Measurements from ENCODE around the gene SPN. TPM values are rescaled to one million over a fixed set of nuclear protein-coding genes. Genes with fewer than 3 reads are reported as not detected.
"Not testable (repeated sequence)": the region's sequence is repeated elsewhere in the genome, so short reads cannot be mapped to it uniquely, and the experiment has no call there.

SPN gene, protein sequence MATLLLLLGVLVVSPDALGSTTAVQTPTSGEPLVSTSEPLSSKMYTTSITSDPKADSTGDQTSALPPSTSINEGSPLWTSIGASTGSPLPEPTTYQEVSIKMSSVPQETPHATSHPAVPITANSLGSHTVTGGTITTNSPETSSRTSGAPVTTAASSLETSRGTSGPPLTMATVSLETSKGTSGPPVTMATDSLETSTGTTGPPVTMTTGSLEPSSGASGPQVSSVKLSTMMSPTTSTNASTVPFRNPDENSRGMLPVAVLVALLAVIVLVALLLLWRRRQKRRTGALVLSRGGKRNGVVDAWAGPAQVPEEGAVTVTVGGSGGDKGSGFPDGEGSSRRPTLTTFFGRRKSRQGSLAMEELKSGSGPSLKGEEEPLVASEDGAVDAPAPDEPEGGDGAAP
- 1 to 10 TPM in 3 of 4 donors, not detected in 1; 1.2 to 2.3 (median 2.0) TPM for total RNA-seq

DNA sequence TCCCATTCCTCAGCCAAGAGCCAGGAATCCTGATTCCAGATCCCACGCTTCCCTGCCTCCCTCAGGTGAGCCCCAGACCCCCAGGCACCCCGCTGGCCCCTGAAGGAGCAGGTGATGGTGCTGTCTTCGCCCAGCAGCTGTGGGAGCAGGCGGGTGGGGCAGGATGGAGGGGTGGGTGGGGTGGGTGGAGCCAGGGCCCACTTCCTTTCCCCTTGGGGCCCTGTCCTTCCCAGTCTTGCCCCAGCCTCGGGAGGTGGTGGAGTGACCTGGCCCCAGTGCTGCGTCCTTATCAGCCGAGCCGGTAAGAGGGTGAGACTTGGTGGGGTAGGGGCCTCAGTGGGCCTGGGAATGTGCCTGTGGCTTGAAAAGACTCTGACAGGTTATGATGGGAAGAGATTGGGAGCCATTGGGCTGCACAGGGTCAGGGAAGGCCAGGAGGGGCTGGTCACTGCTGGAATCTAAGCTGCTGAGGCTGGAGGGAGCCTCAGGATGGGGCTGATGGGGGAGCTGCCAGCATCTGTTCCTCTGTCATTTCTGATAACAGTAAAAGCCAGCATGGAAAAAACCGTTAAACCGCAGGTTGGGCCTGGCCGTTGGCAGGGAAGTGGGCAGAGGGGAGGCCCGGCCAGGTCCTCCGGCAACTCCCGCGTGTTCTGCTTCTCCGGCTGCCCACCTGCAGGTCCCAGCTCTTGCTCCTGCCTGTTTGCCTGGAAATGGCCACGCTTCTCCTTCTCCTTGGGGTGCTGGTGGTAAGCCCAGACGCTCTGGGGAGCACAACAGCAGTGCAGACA is at the start of gene SPN:
Gene SPN (plus strand): TSS at position 232 of the 791 bp plus-strand sequence. CDS start 482 bp downstream, at position 714.
- H3K27ac ChIP-seq: peak within 1 kb of the TSS in 1 of 4 donors; percentile 42
- 60 to 85% methylated on average over 2 to 5 of the region's 18 CpGs for WGBS, 2 donors (ENCODE audit: low coverage in 1 of 2)
- peaks cover 31% of the 10 kb centered on the region for H3K27me3 ChIP-seq
- peak within 1 kb of the TSS in 1 of 2 donors; percentile 28 for H3K4me3 ChIP-seq
- H3K9me3 ChIP-seq: no peaks in the 10 kb centered on the region
- ATAC-seq: no peak
- TF ChIP-seq POLR2A (IDR thresholded peaks at IDR 0.05): no peak
- no peak for TF ChIP-seq CTCF (IDR thresholded peaks at IDR 0.05)
- no peak for TF ChIP-seq POLR2AphosphoS5 (IDR thresholded peaks at IDR 0.05)
- TF ChIP-seq EP300 (IDR thresholded peaks at IDR 0.05): no peak
- no peaks in the 10 kb centered on the region for H3K36me3 ChIP-seq
- H3K4me1 ChIP-seq: peaks cover 0 to 20% (median 0%) of the 10 kb centered on the region in 3 donors

DNA sequence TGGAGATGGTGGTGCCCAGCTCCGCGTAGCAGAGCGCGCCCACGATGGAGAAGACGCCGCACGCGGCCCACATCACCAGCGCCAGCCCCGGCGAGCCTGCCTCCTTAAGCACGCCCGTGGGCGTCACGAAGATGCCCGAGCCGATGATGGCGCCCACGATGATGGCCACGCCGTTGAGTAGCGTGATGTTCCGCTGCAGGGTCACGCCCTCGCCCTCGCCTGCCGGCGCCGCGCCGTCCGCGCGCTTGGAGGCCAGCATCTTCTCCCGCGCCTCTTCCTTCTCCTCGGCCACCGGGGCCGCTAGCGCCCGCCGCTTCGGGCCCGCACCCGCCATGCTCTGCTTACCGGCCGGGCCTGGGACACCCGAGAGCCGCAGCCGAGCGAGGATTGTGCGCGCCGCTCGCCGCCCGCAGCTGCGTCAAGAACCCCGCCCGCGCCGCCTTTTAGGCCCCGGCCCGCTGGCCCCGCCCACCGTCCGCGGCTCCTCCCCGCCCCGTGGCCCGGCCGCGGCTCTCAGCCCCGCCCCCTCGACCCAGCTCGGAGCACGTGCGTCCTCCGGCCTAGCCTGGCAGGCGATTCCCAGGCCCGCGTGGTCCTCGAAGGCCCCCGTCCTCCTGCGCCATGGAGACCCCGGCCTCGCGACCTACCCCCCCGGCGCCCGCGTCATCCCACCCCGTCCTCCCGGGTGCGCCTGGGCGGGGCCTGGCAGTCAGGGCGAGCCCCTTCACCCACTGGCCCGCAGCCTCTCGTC is 49.6 kb upstream of the SPN start:
- WGBS, 2 donors (ENCODE audit: low coverage in 1 of 2): 0% methylated on average over 10 of the region's 100 CpGs; no CpG with 5 or more reads in 1 of the 2 donors
- peaks cover 0 to 28% (median 0%) of the 10 kb centered on the region in 3 donors for H3K4me1 ChIP-seq
- not testable (repeated sequence) for H3K9me3 ChIP-seq, H3K27me3 ChIP-seq, H3K36me3 ChIP-seq
- TF ChIP-seq POLR2A (IDR thresholded peaks at IDR 0.05): peak; percentile 53 to 67
- TF ChIP-seq POLR2AphosphoS5 (IDR thresholded peaks at IDR 0.05): peak; percentile 64
- peak overlapping the region in 3 of 4 donors; percentile 75 to 82 (median 77) for H3K27ac ChIP-seq
- peak overlapping the region; percentile 37 to 69 for H3K4me3 ChIP-seq
- ATAC-seq: peak; percentile 76

DNA sequence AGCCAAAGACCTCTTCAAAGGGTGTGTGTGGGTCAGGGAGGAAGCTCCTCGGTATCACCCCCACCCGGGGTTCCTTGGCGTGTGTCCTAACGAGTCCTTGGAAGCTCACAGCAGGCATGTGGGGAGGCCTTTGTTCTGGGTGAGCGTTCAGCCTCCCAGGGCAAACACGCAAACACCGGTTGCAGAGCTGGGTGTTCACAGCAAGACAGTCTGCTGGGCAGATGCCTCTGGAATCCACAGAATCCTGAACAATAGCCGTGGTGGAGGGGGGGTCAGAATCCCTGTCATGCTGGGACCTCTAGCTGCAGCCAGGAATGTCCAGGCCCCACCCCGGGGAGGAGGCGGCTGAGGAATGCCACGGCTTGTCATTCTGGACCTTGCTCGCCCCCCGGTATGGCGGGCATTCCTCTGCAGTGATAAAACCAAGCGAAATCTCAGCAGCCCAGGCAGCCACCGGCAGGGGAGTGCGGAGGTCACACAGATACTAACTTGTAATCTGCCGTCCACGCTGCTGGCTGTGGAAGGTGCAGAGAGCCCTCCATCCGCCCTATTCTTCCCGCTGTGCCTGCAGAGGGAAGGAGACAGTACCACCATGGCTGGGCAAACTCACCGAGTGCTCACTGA is 48.2 kb upstream of the SPN start:
- H3K9me3 ChIP-seq, H3K4me3 ChIP-seq, H3K27me3 ChIP-seq, H3K36me3 ChIP-seq: not testable (repeated sequence)
- Histone ChIP-seq H3K27ac (peak overlapping the region in 1 of 4 donors; percentile 64), H3K4me1 (peaks cover 0 to 28% (median 0%) of the 10 kb centered on the region in 3 donors)
- WGBS, 2 donors (ENCODE audit: low coverage in 1 of 2): no CpG with 5 or more reads among the region's 22 CpGs
- ATAC-seq: peak; percentile 13

DNA sequence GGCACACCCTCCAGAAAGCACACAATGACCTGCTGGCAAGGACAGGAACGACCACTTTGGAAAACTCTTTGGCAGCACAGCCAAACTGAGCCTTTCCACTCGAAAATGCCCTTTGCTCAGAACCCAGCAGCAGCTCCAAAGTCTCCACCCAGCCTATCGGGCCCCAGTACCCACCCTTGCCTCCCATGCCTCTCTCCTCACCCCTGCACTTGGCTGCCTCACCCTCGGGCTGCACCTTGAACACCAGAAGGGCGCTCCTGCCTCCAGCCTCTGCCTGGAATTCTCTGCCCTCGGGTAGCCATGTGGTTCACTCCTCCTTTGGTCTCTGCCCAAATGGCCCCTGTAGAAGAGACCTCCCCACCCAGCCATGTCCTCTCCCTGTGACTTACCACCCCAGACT is 46.9 kb upstream of the SPN start:
- H3K36me3 ChIP-seq, H3K4me3 ChIP-seq, H3K27me3 ChIP-seq, ATAC-seq, H3K9me3 ChIP-seq, H3K27ac ChIP-seq: not testable (repeated sequence)
- H3K4me1 ChIP-seq: peaks cover 0 to 27% (median 0%) of the 10 kb centered on the region in 3 donors
- no CpG with 5 or more reads among the region's 6 CpGs for WGBS, 2 donors (ENCODE audit: low coverage in 1 of 2)

DNA sequence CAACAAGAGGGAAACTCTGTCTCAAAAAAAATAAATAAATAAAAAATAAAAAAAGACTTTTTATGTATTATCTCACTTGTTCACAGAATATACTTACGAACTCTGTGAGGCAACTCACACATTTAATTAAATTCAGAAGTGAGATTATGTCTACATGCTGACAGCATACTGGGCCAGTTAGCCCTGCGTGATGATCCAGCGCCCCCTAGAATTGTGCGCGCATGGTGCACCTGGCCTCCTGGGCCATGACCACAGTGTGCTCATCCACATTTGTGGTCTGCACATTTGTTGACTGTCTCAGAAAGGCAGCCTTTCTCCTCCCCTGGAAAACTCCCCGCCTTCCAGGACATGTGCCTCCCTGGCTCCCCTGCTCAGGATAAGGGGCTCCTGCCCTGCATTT is 42.5 kb upstream of the SPN start:
- H3K36me3 ChIP-seq, H3K27me3 ChIP-seq, H3K4me1 ChIP-seq, H3K4me3 ChIP-seq, H3K9me3 ChIP-seq, H3K27ac ChIP-seq, ATAC-seq: not testable (repeated sequence)
- 77% methylated on average over 2 of the region's 6 CpGs; no CpG with 5 or more reads in 1 of the 2 donors for WGBS, 2 donors (ENCODE audit: low coverage in 1 of 2)
- TF ChIP-seq CTCF (IDR thresholded peaks at IDR 0.05): peak in 1 of 4 experiments; percentile 20

DNA sequence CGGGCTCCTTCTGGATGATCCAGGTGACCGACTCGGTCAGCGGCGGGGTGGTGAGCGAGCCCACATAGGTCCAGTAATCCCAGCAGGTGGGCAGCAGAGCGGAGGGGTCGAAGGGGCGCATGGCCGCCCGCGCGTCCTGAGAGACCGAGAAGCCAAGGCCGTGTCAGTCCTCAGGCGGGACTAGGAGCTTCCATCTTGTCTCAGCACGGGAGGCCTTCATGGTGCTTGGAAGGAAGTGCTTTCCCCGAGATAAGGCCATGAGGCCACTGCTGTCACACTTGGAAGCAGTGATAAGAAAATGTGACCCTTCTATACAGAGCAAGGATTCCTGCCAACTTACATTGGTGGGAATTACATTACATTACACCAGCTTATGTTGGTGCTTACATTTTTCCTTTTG is 40.3 kb upstream of the SPN start:
- not testable (repeated sequence) for H3K36me3 ChIP-seq, ATAC-seq, H3K27me3 ChIP-seq, H3K27ac ChIP-seq, H3K4me3 ChIP-seq, H3K4me1 ChIP-seq, H3K9me3 ChIP-seq
- no CpG with 5 or more reads among the region's 18 CpGs for WGBS, 2 donors (ENCODE audit: low coverage in 1 of 2)

DNA sequence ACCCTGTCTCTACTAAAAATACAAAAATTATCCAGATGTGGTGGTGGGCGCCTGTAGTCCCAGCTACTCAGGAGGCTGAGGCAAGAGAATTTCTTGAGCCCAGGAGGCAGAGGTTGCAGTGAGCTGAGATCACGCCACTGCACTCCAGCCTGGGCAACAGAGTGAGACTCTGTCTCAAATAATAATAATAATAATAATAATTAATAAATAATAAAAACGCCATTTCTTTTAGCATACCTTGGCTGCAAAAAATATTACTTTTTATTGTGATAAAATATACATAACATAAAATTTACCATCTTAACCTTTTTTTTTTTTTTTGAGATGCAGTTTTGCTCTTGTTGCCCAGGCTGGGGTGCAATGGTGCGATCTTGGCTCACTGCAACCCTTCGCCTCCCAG is 39.8 kb upstream of the SPN start:
- ATAC-seq: not testable (repeated sequence)
- 83 to 100% methylated on average over 2 to 3 of the region's 5 CpGs for WGBS, 2 donors (ENCODE audit: low coverage in 1 of 2)

DNA sequence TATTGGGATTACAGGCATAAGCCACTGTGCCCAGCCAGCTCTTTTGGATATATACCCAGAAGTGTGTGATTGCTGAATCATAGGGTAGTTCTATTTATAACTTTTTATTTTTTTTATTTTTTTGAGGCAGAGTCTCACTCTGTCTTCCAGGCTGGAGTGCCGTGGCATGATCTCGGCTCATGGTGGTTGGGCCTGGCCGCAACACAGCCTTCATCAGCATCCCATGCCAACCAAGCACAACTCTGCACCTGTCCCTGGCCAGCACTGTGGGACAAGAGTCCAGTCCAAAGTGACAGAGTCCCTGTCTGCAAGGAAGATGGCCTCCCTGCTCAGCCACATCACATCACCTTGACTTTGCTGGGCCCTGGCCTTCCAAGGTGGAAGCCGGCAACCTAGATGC is 37.9 kb upstream of the SPN start:
- H3K4me1 ChIP-seq, H3K9me3 ChIP-seq, H3K27me3 ChIP-seq, H3K4me3 ChIP-seq, H3K36me3 ChIP-seq, H3K27ac ChIP-seq: not testable (repeated sequence)
- WGBS, 2 donors (ENCODE audit: low coverage in 1 of 2): no CpG with 5 or more reads among the region's 4 CpGs
- ATAC-seq: peak; percentile 72

More for the DNA sequence above, 39.8 kb upstream of the SPN start:
- H3K4me1 ChIP-seq, H3K9me3 ChIP-seq, H3K36me3 ChIP-seq, H3K4me3 ChIP-seq, H3K27me3 ChIP-seq, H3K27ac ChIP-seq: not testable (repeated sequence)

GRCh38 chr16:29626778-29627331 is 36.2 kb upstream of the SPN start:
- H3K4me3 ChIP-seq, H3K36me3 ChIP-seq, H3K27me3 ChIP-seq, H3K27ac ChIP-seq, H3K9me3 ChIP-seq, H3K4me1 ChIP-seq: not testable (repeated sequence)
- WGBS, 2 donors (ENCODE audit: low coverage in 1 of 2): 87% methylated on average over 4 of the region's 16 CpGs; no CpG with 5 or more reads in 1 of the 2 donors
- peak; percentile 27 for ATAC-seq
